Epithelial cell of esophagus (primary cell): ENCODE data around the gene ABTB2.

ENCODE experiments used
- DNase-seq: peaks from one replicate; pipeline ENCODE4 v3.0.0; 2010; ENCODE audit warnings: low read depth
- H3K4me3 ChIP-seq: 2 replicates; pipeline ENCODE4 v1.5.1; 2011; ENCODE audit warnings: mild to moderate bottlenecking, low read length, control low read depth
- CTCF ChIP-seq: IDR thresholded peaks from 2 replicates; pipeline ENCODE4 v1.5.1; 2011; ENCODE audit warnings: low read depth, mild to moderate bottlenecking, low read length, control low read depth, inconsistent platforms; ENCODE audit not compliant: insufficient read depth; ENCODE audit errors: missing control alignments

The ABTB2 gene

GRCh38 chr11:34331329-34331728 lies 26.5 kb downstream of the ABTB2 start:
- TF ChIP-seq CTCF, result no peak
- no peak for DNase-seq
- no peak overlapping the region for H3K4me3 ChIP-seq

- no peak for TF ChIP-seq CTCF
- no peak for DNase-seq
- H3K4me3 ChIP-seq, result no peak overlapping the region
Observed at GRCh38 chr11:34330653-34331052, 27.2 kb downstream of the ABTB2 start.

- TF ChIP-seq CTCF, result no peak
- DNase-seq, result no peak
- H3K4me3 ChIP-seq, result no peak overlapping the region
Observed at GRCh38 chr11:34329876-34330275, 27.9 kb downstream of the ABTB2 start.

DNA sequence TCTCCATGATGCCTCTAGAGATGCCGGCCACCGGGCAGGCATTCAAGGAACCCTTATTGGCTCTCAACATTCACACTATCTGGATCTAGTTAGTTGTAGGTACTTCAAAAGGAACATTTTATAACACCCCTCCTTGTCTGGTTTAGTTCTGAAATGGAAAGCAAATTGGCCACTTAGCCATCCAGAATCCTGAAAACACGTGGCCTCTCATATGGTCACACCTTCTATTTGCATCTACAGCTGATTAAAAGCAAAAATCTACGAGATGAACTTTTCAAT lies 29.2 kb downstream of the ABTB2 start:
- DNase-seq, result no peak
- TF ChIP-seq CTCF, result no peak

DNA sequence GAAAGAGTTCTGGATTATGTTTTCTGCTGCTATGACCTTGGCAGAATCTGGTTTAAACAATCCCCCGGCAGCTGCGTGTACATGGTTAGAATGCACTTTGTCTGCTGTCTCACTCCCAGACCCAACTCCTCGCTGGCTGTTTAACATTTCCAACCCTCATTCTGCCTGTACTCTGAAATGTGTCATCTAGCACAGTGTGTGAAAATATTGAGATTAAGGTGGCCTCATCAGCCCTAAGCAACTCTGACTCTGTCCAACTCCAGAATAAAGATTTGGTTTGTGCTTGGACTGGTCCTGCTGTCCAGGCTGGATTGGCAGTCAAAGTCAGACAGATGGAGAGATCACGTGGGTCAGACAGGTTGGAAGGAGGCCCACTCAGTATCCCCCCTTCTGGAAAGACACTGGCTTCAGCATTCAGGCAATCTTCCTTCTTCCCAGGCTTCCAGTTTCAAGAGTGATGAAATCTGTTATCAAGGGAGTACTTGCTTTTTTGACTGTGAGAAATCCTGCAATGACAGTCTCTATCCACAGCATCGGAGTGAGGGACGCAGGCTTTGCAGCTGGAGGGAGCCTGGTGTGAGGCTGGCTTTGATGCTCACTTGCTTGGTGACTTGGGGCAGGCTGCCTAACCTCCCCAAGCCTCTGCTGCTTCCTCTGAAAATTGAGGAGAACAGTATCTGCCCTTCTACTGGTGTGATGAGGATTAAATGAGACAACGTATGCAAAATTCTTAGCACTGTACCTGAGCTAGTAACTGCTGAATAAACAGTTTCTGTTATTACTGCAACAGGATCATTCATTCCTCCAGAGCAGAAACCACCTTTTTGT lies 29.8 kb downstream of the ABTB2 start:
- no peak for DNase-seq
- H3K4me3 ChIP-seq, result no peak overlapping the region
- no peak for TF ChIP-seq CTCF

More for the DNA sequence above, 29.2 kb downstream of the ABTB2 start:
- no peak overlapping the region for H3K4me3 ChIP-seq

GRCh38 chr11:34324466-34324865 lies 33.3 kb downstream of the ABTB2 start:
- no peak for TF ChIP-seq CTCF
- no peak overlapping the region for H3K4me3 ChIP-seq
- DNase-seq, result no peak

- DNase-seq, result no peak
- H3K4me3 ChIP-seq, result no peak overlapping the region
- TF ChIP-seq CTCF, result no peak
Observed at GRCh38 chr11:34323601-34324000, 34.2 kb downstream of the ABTB2 start.
